ENCODE measurements around the gene THBS2.

The THBS2 gene

DNA sequence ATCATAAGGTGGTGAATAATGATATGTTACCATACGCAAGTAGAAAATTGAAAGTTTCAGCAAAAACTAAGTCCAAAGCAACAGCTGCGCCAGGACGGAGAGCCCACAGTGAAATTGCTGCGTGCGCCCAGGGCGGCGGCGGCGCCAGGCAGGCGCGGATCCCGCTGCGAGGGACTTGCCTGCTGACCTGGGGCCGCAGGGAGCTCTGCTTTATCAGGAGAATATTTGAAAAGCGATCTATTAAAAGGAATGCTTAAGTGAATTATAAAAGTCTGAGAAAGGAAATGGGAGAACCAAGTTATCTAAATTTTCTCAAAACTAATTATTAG is 85.4 kb downstream of the THBS2 start:
- no peaks in the 10 kb centered on the region for H3K9me2 ChIP-seq (replicated peaks; ENCODE audit: low read depth, low read length)
- H3K36me3 ChIP-seq (ENCODE audit: insufficient read depth, low read length) = no peaks in the 10 kb centered on the region
- no peaks in the 10 kb centered on the region for H3K4me1 ChIP-seq (ENCODE audit: insufficient read depth, low read length, poor library complexity, severe bottlenecking)
- H4K20me1 ChIP-seq (ENCODE audit: insufficient read depth, low read length, poor library complexity, severe bottlenecking) = no peaks in the 10 kb centered on the region
- peaks cover 28% of the 10 kb centered on the region; the same call in 1 of the 2 replicates for H3K9me3 ChIP-seq (ENCODE audit: insufficient read depth, low read depth, low read length)
- no peak overlapping the region for H3K4me2 ChIP-seq (ENCODE audit: low read depth, low read length, poor library complexity, severe bottlenecking)
- no peak overlapping the region for H3K4me3 ChIP-seq (ENCODE audit: low read length, poor library complexity, severe bottlenecking)
- H3K27me3 ChIP-seq (ENCODE audit: insufficient read depth, low read length, poor library complexity, severe bottlenecking) = no peaks in the 10 kb centered on the region
- no peak overlapping the region for H3K9ac ChIP-seq (ENCODE audit: low read depth, low read length, poor library complexity, severe bottlenecking)
- H3F3A ChIP-seq (ENCODE audit: low read depth) = no peaks in the 10 kb centered on the region
- TF ChIP-seq CTCF (conservative IDR thresholded peaks at IDR 0.05; ENCODE audit: low read length) (no peak), EZH2phosphoT487 (IDR thresholded peaks at IDR 0.05; ENCODE audit: borderline replicate concordance) (no peak)
- no peaks in the 10 kb centered on the region for H3K79me2 ChIP-seq (ENCODE audit: insufficient read depth, low read length)
- H2AFZ ChIP-seq (ENCODE audit: low read length) = no peak overlapping the region

GRCh38 chr6:169167581-169168301 is 85.9 kb downstream of the THBS2 start:
- Histone ChIP-seq H4K20me1 (ENCODE audit: insufficient read depth, low read length, poor library complexity, severe bottlenecking) (no peaks in the 10 kb centered on the region), H3K27me3 (ENCODE audit: insufficient read depth, low read length, poor library complexity, severe bottlenecking) (no peaks in the 10 kb centered on the region), H3K79me2 (ENCODE audit: insufficient read depth, low read length) (no peaks in the 10 kb centered on the region), H3K9me3 (ENCODE audit: insufficient read depth, low read depth, low read length) (peaks cover 33% of the 10 kb centered on the region; the same call in 1 of the 2 replicates), H3K9me2 (replicated peaks; ENCODE audit: low read depth, low read length) (no peaks in the 10 kb centered on the region), H3K4me1 (ENCODE audit: insufficient read depth, low read length, poor library complexity, severe bottlenecking) (no peaks in the 10 kb centered on the region), H3F3A (ENCODE audit: low read depth) (no peaks in the 10 kb centered on the region), H3K4me2 (ENCODE audit: low read depth, low read length, poor library complexity, severe bottlenecking) (no peak overlapping the region), H3K4me3 (ENCODE audit: low read length, poor library complexity, severe bottlenecking) (no peak overlapping the region), H3K9ac (ENCODE audit: low read depth, low read length, poor library complexity, severe bottlenecking) (no peak overlapping the region), H3K36me3 (ENCODE audit: insufficient read depth, low read length) (no peaks in the 10 kb centered on the region), H2AFZ (ENCODE audit: low read length) (no peak overlapping the region)
- TF ChIP-seq EZH2phosphoT487 (IDR thresholded peaks at IDR 0.05; ENCODE audit: borderline replicate concordance) = no peak
- no peak for TF ChIP-seq CTCF (conservative IDR thresholded peaks at IDR 0.05; ENCODE audit: low read length)

DNA sequence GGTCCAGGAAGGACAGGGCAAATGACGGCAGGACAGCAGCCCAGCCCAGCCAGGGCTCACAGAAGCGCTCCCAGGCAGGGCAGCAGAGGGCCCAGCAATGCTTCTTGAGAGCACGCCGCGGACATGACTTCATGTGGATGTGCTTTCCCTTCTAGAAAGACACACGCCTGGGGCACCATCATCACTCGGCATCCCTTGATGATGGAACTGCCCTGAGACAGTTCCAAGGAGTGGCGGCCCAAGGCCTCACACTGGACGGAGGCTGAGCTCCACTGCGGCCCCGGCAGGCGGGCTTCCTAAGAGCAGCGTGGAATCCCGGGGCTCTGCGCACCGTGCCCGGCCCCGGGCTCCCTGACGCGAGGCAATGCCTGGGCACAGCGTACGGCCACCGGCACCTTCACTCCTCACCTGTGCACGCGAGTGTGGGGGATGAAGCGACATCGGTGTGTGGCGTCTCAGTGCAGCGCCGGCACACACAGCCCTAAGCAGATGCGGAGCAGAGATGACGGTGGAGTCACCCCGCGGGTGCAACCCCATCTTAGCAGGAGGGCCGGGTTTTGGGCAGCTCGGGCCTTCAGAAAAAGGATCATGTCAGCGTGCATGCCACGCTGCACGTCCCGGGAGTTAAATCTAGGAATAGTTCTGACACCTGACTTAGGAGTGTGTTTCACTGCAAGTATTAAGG is 86.6 kb downstream of the THBS2 start:
- no peak overlapping the region for H3K4me2 ChIP-seq (ENCODE audit: low read depth, low read length, poor library complexity, severe bottlenecking)
- peaks cover 38% of the 10 kb centered on the region; the same call in 1 of the 2 replicates for H3K9me3 ChIP-seq (ENCODE audit: insufficient read depth, low read depth, low read length)
- H3K27me3 ChIP-seq (ENCODE audit: insufficient read depth, low read length, poor library complexity, severe bottlenecking) = no peaks in the 10 kb centered on the region
- TF ChIP-seq CTCF (conservative IDR thresholded peaks at IDR 0.05; ENCODE audit: low read length) (no peak), EZH2phosphoT487 (IDR thresholded peaks at IDR 0.05; ENCODE audit: borderline replicate concordance) (no peak)
- H2AFZ ChIP-seq (ENCODE audit: low read length) = no peak overlapping the region
- no peaks in the 10 kb centered on the region for H3K9me2 ChIP-seq (replicated peaks; ENCODE audit: low read depth, low read length)
- H3F3A ChIP-seq (ENCODE audit: low read depth) = no peaks in the 10 kb centered on the region
- no peak overlapping the region for H3K9ac ChIP-seq (ENCODE audit: low read depth, low read length, poor library complexity, severe bottlenecking)
- H4K20me1 ChIP-seq (ENCODE audit: insufficient read depth, low read length, poor library complexity, severe bottlenecking) = no peaks in the 10 kb centered on the region
- H3K4me1 ChIP-seq (ENCODE audit: insufficient read depth, low read length, poor library complexity, severe bottlenecking) = no peaks in the 10 kb centered on the region
- H3K79me2 ChIP-seq (ENCODE audit: insufficient read depth, low read length) = no peaks in the 10 kb centered on the region
- no peaks in the 10 kb centered on the region for H3K36me3 ChIP-seq (ENCODE audit: insufficient read depth, low read length)
- no peak overlapping the region for H3K4me3 ChIP-seq (ENCODE audit: low read length, poor library complexity, severe bottlenecking)
